Erythroblast (primary cell): ENCODE data around the gene GRIK2.

Experiments used
- GATA1 ChIP-seq: IDR thresholded peaks from 2 replicates; pipeline ENCODE4 v1.6.1; 2011; ENCODE audit warnings: low read depth, mild to moderate bottlenecking, control low read depth, low read length, moderate library complexity
- POLR2A ChIP-seq: IDR thresholded peaks from 2 replicates; pipeline ENCODE4 v1.6.1; 2011; ENCODE audit warnings: mild to moderate bottlenecking, low read length

DNA sequence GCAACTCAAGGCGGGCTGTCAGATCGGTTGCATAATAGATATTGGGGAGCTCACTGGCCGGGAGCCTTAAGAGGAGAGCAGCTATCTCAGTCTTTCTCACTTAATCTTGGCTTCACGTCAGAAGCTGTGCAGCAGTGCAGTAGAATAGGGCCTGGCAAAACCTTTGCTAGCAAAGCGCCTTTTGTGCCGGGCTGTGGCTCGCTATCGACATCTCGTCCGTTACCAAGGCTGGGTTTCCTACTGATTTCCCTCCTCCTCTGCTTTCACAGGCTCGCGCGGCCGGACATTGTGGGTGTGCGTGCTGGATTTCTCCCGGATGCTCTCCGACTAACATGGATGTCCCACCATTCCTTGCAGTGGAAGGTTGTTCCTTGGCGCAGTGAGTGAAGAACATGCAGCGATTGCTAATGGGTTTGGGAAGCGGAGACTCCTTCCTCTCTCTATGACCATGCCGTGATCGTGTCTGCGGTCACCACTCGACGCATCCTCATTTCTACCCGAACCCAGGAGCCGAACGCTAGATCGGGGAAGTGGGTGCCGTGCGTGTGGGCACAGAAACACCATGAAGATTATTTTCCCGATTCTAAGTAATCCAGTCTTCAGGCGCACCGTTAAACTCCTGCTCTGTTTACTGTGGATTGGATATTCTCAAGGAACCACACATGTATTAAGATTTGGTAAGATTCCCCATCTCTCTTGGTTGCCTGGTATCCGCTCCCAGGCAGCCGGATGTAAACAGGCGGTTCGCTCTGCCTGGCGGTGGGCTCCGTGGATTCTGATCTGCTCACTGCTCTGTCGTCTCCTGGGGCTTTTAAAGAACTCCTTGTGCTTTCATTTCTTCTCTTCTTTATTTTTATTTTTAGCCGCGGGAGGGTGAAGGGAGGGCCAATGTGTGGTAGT lies 5.5 kb downstream of the GRIK2 start:
- TF ChIP-seq POLR2A = no peak
- TF ChIP-seq GATA1 = no peak
